IMR-90 (cell line): ENCODE measurements around the gene RMI1. TPM values are rescaled to one million over a fixed set of nuclear protein-coding genes. Genes with fewer than 3 reads are reported as not detected.

Experiments
- ATAC-seq: fragments of 200-7000 bp; cut with Tn5 transposase; 2 replicates; pipeline ENCODE4 v1.9.1; 2020; ENCODE audit warnings: low read depth, mild to moderate bottlenecking, moderate library complexity
- BruUV-seq: library from RNA; stranded (reverse); fragments of 400-500 nt; replicated peaks from 2 replicates; lab custom pipeline; 2021; lab: Mats Ljungman, UMichigan
- CTCF ChIA-PET: fragments of 300-600 bp; formaldehyde crosslinking; extraction: SDS; loops from one replicate; lab custom pipeline; 2021; ENCODE audit warnings: antibody characterized with exemption; lab: Yijun Ruan, JAX
- POLR2A ChIA-PET: fragments of 300-600 bp; sonication (Branson Sonifier 250); formaldehyde crosslinking; loops from one replicate; lab custom pipeline; 2022; ENCODE audit warnings: antibody characterized with exemption; ENCODE audit not compliant: unreplicated experiment; lab: Charles Lee
- DNase-seq: peaks from one replicate; pipeline ENCODE4 v3.0.0; 2013
- H2AFZ ChIP-seq: replicated peaks from 2 replicates; pipeline ENCODE3; 2013; ENCODE audit warnings: low read length, mild to moderate bottlenecking; ENCODE audit not compliant: poor library complexity
- H2AK5ac ChIP-seq: 2 replicates; pipeline ENCODE4 v1.6.1; 2013; ENCODE audit warnings: low read depth, low read length, inconsistent platforms
- H2AK9ac ChIP-seq: replicated peaks from 2 replicates; pipeline ENCODE3; 2013; ENCODE audit warnings: mild to moderate bottlenecking, low read depth, low read length, moderate library complexity; ENCODE audit not compliant: poor library complexity
- H2BK120ac ChIP-seq: 2 replicates; pipeline ENCODE4 v1.6.1; 2013; ENCODE audit warnings: low read depth, low read length, inconsistent platforms
- H2BK15ac ChIP-seq: 3 replicates; pipeline ENCODE4 v1.6.1; 2013; ENCODE audit warnings: low read depth, low read length, inconsistent platforms
- H2BK20ac ChIP-seq: 2 replicates; pipeline ENCODE4 v1.6.1; 2013; ENCODE audit warnings: low read depth, mild to moderate bottlenecking, inconsistent platforms, low read length, moderate library complexity
- H2BK5ac ChIP-seq: 2 replicates; pipeline ENCODE4 v1.6.1; 2013; ENCODE audit warnings: mild to moderate bottlenecking, low read depth, low read length, inconsistent platforms; ENCODE audit not compliant: poor library complexity, severe bottlenecking
- H3K14ac ChIP-seq: replicated peaks from 2 replicates; pipeline ENCODE4 v1.6.1; 2013; ENCODE audit warnings: low read depth, low read length, inconsistent platforms
- H3K18ac ChIP-seq: 2 replicates; pipeline ENCODE4 v1.6.1; 2013; ENCODE audit warnings: low read depth, low read length, control low read depth
- H3K23ac ChIP-seq: 2 replicates; pipeline ENCODE4 v1.6.1; 2013; ENCODE audit warnings: low read depth, low read length, inconsistent platforms
- H3K27ac ChIP-seq: 2 replicates; pipeline ENCODE4 v1.5.1; 2013; ENCODE audit warnings: mild to moderate bottlenecking, control low read depth, low read length; ENCODE audit not compliant: insufficient read depth
- H3K27me3 ChIP-seq: 2 replicates; pipeline ENCODE4 v1.6.1; 2013; ENCODE audit warnings: low read length; ENCODE audit not compliant: control insufficient read depth, insufficient read depth
- H3K36me3 ChIP-seq: 2 replicates; pipeline ENCODE4 v1.6.1; 2013; ENCODE audit warnings: low read length, mixed read lengths; ENCODE audit not compliant: control insufficient read depth, insufficient read depth
- H3K4ac ChIP-seq: 2 replicates; pipeline ENCODE4 v1.6.1; 2013; ENCODE audit warnings: low read depth, low read length, inconsistent platforms
- H3K4me1 ChIP-seq: 2 replicates; pipeline ENCODE4 v1.6.1; 2013; ENCODE audit warnings: low read length, mixed read lengths; ENCODE audit not compliant: control insufficient read depth, insufficient read depth
- H3K4me2 ChIP-seq: 2 replicates; pipeline ENCODE4 v1.6.1; 2013; ENCODE audit warnings: low read depth, mild to moderate bottlenecking, control low read depth, low read length, moderate library complexity
- H3K4me3 ChIP-seq: 2 replicates; pipeline ENCODE4 v1.5.1; 2013; ENCODE audit warnings: low read depth, mild to moderate bottlenecking, control low read depth, low read length, moderate library complexity; ENCODE audit not compliant: insufficient read depth
- H3K56ac ChIP-seq: 2 replicates; pipeline ENCODE4 v1.6.1; 2013; ENCODE audit warnings: low read length, inconsistent platforms; ENCODE audit not compliant: insufficient read depth; ENCODE audit errors: extremely low read depth
- H3K79me1 ChIP-seq, 2 experiments: 2 replicates each; pipeline ENCODE4 v1.6.1; 2013; ENCODE audit warnings: low read length in 2 of 2, inconsistent platforms in 1 of 2, low read depth in 1 of 2
- H3K9ac ChIP-seq: 2 replicates; pipeline ENCODE4 v1.6.1; 2013; ENCODE audit warnings: low read depth, low read length, control low read depth
- H3K9me1 ChIP-seq: 2 replicates; pipeline ENCODE4 v1.6.1; 2013; ENCODE audit warnings: low read length, inconsistent platforms; ENCODE audit not compliant: insufficient read depth
- H3K9me3 ChIP-seq: 2 replicates; pipeline ENCODE4 v1.6.1; 2013; ENCODE audit warnings: low read length; ENCODE audit not compliant: control insufficient read depth, insufficient read depth
- H4K20me1 ChIP-seq: 2 replicates; pipeline ENCODE4 v1.6.1; 2013; ENCODE audit warnings: low read length, inconsistent platforms; ENCODE audit not compliant: insufficient read depth
- H4K5ac ChIP-seq: 2 replicates; pipeline ENCODE4 v1.6.1; 2013; ENCODE audit warnings: mild to moderate bottlenecking, low read depth, low read length, control low read depth
- H4K8ac ChIP-seq, 2 experiments: 2 replicates each; pipeline ENCODE4 v1.6.1; 2013; ENCODE audit warnings: low read depth in 2 of 2, low read length in 2 of 2, control low read depth in 1 of 2, inconsistent platforms in 1 of 2
- H4K91ac ChIP-seq: 2 replicates; pipeline ENCODE4 v1.6.1; 2013; ENCODE audit warnings: low read depth, low read length, inconsistent platforms; ENCODE audit not compliant: insufficient read depth
- BHLHE40 ChIP-seq: fragments of 150-350 bp; IDR thresholded peaks from 2 replicates; pipeline ENCODE4 v1.6.1; 2016; ENCODE audit warnings: mild to moderate bottlenecking, low read depth, low read length
- CEBPB ChIP-seq: IDR thresholded peaks from 2 replicates; pipeline ENCODE4 v1.6.1; 2012; ENCODE audit warnings: low read depth, low read length, improper control_type of control experiment
- CHD1 ChIP-seq: IDR thresholded peaks from 2 replicates; pipeline ENCODE4 v1.6.1; 2012; ENCODE audit warnings: low read depth, low read length, improper control_type of control experiment
- FOS ChIP-seq: fragments of 150-350 bp; IDR thresholded peaks from 2 replicates; pipeline ENCODE4 v1.6.1; 2016; ENCODE audit warnings: low read depth, low read length
- MAFK ChIP-seq: IDR thresholded peaks from 2 replicates; pipeline ENCODE4 v1.6.1; 2012; ENCODE audit warnings: low read depth, low read length, improper control_type of control experiment
- MAZ ChIP-seq: IDR thresholded peaks from 2 replicates; pipeline ENCODE4 v1.6.1; 2012; ENCODE audit warnings: low read depth, mild to moderate bottlenecking, low read length, improper control_type of control experiment, moderate library complexity, borderline replicate concordance
- MXI1 ChIP-seq: IDR thresholded peaks from 2 replicates; pipeline ENCODE4 v1.6.1; 2012; ENCODE audit warnings: low read depth, mild to moderate bottlenecking, low read length, moderate library complexity, borderline replicate concordance
- NFE2L2 ChIP-seq: fragments of 150-350 bp; IDR thresholded peaks from 2 replicates; pipeline ENCODE4 v1.6.1; 2016; ENCODE audit warnings: low read depth, mild to moderate bottlenecking, low read length
- RAD21 ChIP-seq: IDR thresholded peaks from 2 replicates; pipeline ENCODE4 v1.6.1; 2012; ENCODE audit warnings: low read length, improper control_type of control experiment
- RCOR1 ChIP-seq: IDR thresholded peaks from 2 replicates; pipeline ENCODE4 v1.6.1; 2012; ENCODE audit warnings: mild to moderate bottlenecking, low read length, improper control_type of control experiment; ENCODE audit not compliant: insufficient replicate concordance
- RFX5 ChIP-seq: IDR thresholded peaks from 2 replicates; pipeline ENCODE4 v1.8.0; 2012; ENCODE audit warnings: low read depth, mild to moderate bottlenecking, low read length, moderate library complexity
- SMC3 ChIP-seq: fragments of 150-350 bp; IDR thresholded peaks from 2 replicates; pipeline ENCODE4 v1.6.1; 2016; ENCODE audit warnings: low read depth, mild to moderate bottlenecking, antibody characterized with exemption, low read length, moderate library complexity
- USF2 ChIP-seq: fragments of 150-350 bp; IDR thresholded peaks from 2 replicates; pipeline ENCODE4 v1.6.1; 2017; ENCODE audit warnings: mild to moderate bottlenecking, antibody characterized with exemption, low read length, low read depth
- WGBS, 2 experiments: methylation state at CpG; one replicate each; pipeline versions ENCODE4 v1.1.5 to v1.1.7; 2013; ENCODE audit warnings: missing lambda C conversion rate in 2 of 2; ENCODE audit not compliant: insufficient read length in 1 of 2; ENCODE audit errors: extremely low coverage in 2 of 2; 5-methylcytosine and 5-hydroxymethylcytosine counted together
- dilution Hi-C: fragments of 300-500 bp; cut with HindIII; formaldehyde crosslinking; loops from one replicate; pipeline ENCODE4 v1.14.3; 2018; ENCODE audit warnings: low sequenced_read_pairs; ENCODE audit not compliant: unreplicated experiment
- in situ Hi-C: fragments of 300-500 bp; cut with MboI; formaldehyde crosslinking; loops from 3 replicates; pipeline ENCODE4 v1.14.3; 2019; ENCODE audit warnings: low sequenced_read_pairs, inconsistent platforms, mixed read lengths
- intact Hi-C: fragments of 100-400 bp; cut with micrococcal nuclease; formaldehyde crosslinking; loops from 2 replicates; pipeline ENCODE4 v1.10.0; 2022
- polyA plus RNA-seq, 3 experiments: library from polyadenylated mRNA; depleted of rRNA; stranded (reverse); fragments of >200 nt; gene quantifications; 2 replicates each; pipeline ENCODE4 v1.2.3, GENCODE V29; 2012; ENCODE audit warnings: low replicate concordance in 1 of 3
- total RNA-seq: library from RNA; depleted of rRNA; stranded (reverse); fragments of >200 nt; gene quantifications from 2 replicates; pipeline ENCODE4 v1.2.3, GENCODE V29; 2012
- TF ChIP-seq, protein P1 (sequence below): conservative IDR thresholded peaks from 2 replicates; pipeline ENCODE4 v1.5.1; 2012; ENCODE audit warnings: mild to moderate bottlenecking, low read depth, low read length, improper control_type of control experiment
- TF ChIP-seq, protein P2 (sequence below): fragments of 150-350 bp; IDR thresholded peaks from 2 replicates; pipeline ENCODE4 v1.6.1; 2016; ENCODE audit warnings: low read depth, mild to moderate bottlenecking, low read length, moderate library complexity, borderline replicate concordance

Gene RMI1
- total and polyA plus RNA-seq, 2 of the 4 experiments (the other 2 are of a cell fraction): 4.4 to 6.8 TPM

- H2AK5ac ChIP-seq: no peak overlapping the region
- no peak overlapping the region for H3K27ac ChIP-seq
- no CpG with 5 or more reads among the region's 2 CpGs for WGBS, 2 experiments
- no peak overlapping the region for H3K23ac ChIP-seq
- no peaks in the 10 kb centered on the region for H3K9me3 ChIP-seq
- H3K4me3 ChIP-seq: no peak overlapping the region
- H3K4ac ChIP-seq: no peak overlapping the region
- no peaks in the 10 kb centered on the region for H3K79me1 ChIP-seq
- no peaks in the 10 kb centered on the region for H3K4me1 ChIP-seq
- H4K20me1 ChIP-seq: no peaks in the 10 kb centered on the region
- no peak overlapping the region for H4K91ac ChIP-seq
- no peaks in the 10 kb centered on the region for H3K36me3 ChIP-seq
- no peak overlapping the region for H2BK20ac ChIP-seq
- H3K27me3 ChIP-seq: no peaks in the 10 kb centered on the region
- no TSS peak for BruUV-seq
- no peak overlapping the region for H3K18ac ChIP-seq
- no peak overlapping the region for H3K4me2 ChIP-seq
- ChIA-PET CTCF (interaction anchor here (0.6 kb wide), 1 partner anchor 9 kb away, joined by 4 read pairs; no protein-coding TSS in a partner anchor), POLR2A (no interaction called here)
- TF ChIP-seq SMC3: no peak
- TF ChIP-seq MXI1: no peak
- no peak for TF ChIP-seq MAFK
- no peak for TF ChIP-seq MAZ
- TF ChIP-seq, protein P1, sequence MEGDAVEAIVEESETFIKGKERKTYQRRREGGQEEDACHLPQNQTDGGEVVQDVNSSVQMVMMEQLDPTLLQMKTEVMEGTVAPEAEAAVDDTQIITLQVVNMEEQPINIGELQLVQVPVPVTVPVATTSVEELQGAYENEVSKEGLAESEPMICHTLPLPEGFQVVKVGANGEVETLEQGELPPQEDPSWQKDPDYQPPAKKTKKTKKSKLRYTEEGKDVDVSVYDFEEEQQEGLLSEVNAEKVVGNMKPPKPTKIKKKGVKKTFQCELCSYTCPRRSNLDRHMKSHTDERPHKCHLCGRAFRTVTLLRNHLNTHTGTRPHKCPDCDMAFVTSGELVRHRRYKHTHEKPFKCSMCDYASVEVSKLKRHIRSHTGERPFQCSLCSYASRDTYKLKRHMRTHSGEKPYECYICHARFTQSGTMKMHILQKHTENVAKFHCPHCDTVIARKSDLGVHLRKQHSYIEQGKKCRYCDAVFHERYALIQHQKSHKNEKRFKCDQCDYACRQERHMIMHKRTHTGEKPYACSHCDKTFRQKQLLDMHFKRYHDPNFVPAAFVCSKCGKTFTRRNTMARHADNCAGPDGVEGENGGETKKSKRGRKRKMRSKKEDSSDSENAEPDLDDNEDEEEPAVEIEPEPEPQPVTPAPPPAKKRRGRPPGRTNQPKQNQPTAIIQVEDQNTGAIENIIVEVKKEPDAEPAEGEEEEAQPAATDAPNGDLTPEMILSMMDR: no peak
- TF ChIP-seq NFE2L2: no peak
- TF ChIP-seq CEBPB: no peak
- no peak for TF ChIP-seq FOS
- TF ChIP-seq, protein P2, sequence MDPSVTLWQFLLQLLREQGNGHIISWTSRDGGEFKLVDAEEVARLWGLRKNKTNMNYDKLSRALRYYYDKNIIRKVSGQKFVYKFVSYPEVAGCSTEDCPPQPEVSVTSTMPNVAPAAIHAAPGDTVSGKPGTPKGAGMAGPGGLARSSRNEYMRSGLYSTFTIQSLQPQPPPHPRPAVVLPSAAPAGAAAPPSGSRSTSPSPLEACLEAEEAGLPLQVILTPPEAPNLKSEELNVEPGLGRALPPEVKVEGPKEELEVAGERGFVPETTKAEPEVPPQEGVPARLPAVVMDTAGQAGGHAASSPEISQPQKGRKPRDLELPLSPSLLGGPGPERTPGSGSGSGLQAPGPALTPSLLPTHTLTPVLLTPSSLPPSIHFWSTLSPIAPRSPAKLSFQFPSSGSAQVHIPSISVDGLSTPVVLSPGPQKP: no peak
- TF ChIP-seq RCOR1: no peak
- TF ChIP-seq RFX5: no peak
- no peak for TF ChIP-seq CHD1
- TF ChIP-seq BHLHE40: no peak
- TF ChIP-seq RAD21: no peak
- no peak for TF ChIP-seq USF2
- ATAC-seq (no peak), DNase-seq (no peak)
- dilution Hi-C loops (no loop called here), intact Hi-C loops (loop anchor here (5.0 kb wide), 1 partner anchor 51 kb away; no protein-coding TSS in a partner anchor), in situ Hi-C loops (no loop called here)
- H2BK15ac ChIP-seq: no peak overlapping the region
- H3K9ac ChIP-seq: no peak overlapping the region
- H3K9me1 ChIP-seq: no peaks in the 10 kb centered on the region
- H2AK9ac ChIP-seq: no peak overlapping the region
- no peak overlapping the region for H2AFZ ChIP-seq
- H3K56ac ChIP-seq: no peak overlapping the region
- no peak overlapping the region for H2BK120ac ChIP-seq
- no peak overlapping the region for H3K14ac ChIP-seq
- H4K8ac ChIP-seq: no peak overlapping the region
- H2BK5ac ChIP-seq: no peak overlapping the region
- no peak overlapping the region for H4K5ac ChIP-seq
These were observed 50.9 kb downstream of the RMI1 start for GRCh38 chr9:84031534-84031933.
